Smooth muscle cell of the coronary artery (primary cell): ENCODE results near the gene CAST. TPM values are rescaled to one million over a fixed set of nuclear protein-coding genes. Genes with fewer than 3 reads are reported as not detected.

Experiments used
- total RNA-seq: library from RNA; depleted of rRNA; stranded (reverse); fragments of >200 nt; gene quantifications from 2 replicates; pipeline ENCODE4 v1.2.3, GENCODE V29; 2014; ENCODE audit warnings: low replicate concordance

Gene CAST, protein sequence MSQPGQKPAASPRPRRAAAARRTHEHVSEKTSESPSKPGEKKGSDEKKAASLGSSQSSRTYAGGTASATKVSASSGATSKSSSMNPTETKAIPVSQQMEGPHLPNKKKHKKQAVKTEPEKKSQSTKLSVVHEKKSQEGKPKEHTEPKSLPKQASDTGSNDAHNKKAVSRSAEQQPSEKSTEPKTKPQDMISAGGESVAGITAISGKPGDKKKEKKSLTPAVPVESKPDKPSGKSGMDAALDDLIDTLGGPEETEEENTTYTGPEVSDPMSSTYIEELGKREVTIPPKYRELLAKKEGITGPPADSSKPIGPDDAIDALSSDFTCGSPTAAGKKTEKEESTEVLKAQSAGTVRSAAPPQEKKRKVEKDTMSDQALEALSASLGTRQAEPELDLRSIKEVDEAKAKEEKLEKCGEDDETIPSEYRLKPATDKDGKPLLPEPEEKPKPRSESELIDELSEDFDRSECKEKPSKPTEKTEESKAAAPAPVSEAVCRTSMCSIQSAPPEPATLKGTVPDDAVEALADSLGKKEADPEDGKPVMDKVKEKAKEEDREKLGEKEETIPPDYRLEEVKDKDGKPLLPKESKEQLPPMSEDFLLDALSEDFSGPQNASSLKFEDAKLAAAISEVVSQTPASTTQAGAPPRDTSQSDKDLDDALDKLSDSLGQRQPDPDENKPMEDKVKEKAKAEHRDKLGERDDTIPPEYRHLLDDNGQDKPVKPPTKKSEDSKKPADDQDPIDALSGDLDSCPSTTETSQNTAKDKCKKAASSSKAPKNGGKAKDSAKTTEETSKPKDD
- 50.7 and 177 TPM in 2 replicates for total RNA-seq

DNA sequence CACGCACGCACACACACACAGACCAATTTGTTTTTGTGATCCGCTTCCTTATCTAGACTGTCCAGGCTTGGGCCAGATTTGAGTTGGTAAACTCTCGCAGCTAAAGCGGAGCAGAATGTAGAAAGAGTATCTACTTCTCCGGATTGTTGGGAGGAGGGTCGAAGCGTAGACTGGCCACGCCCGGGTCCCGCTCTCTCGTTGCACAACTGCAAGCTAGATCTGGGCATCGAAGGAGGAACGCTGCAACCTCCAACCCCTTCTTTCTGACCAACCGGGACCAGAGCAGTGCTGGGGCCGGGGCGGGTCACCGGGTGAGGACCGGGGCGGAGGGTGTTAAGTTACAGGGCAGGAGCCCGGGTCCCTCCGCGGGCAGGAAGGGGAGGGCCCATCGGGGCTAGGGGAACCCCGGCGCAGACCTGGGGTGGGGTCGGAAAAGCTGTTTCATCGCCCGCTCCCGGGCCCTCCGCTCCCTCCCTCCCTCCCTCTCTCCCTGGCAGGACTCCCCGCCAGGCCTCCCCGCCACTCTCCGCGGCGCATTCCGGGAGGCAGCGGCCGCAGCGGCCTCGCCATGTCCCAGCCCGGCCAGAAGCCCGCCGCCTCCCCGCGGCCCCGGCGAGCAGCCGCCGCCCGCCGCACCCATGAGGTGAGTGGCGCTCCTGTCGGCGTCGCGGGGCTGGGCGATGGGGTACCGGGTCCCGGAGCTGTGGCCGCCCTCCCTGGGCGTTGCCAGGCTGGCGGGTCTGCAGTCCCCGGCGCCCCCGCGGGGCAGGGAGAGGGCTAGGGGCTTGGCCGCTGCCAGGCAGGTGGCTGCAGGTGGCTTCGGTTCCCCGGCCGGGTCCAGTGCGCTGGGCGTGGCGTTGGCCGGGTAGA is at the start of gene CAST:
Gene CAST (plus strand): TSS at position 522 of the 870 bp plus-strand sequence. CDS start 47 bp downstream, at position 569.

Other genes with a start within 250 kb of the CAST start
- gene PCSK1, start 229.1 kb upstream of the CAST start, total RNA-seq, result under 0.01 and 1.6 TPM in 2 replicates
- gene ERAP1, start 145.6 kb downstream of the CAST start, total RNA-seq, result 13.8 and 27.5 TPM in 2 replicates
- 21.2 and 30.7 TPM in 2 replicates for gene ERAP2, start 214.1 kb downstream of the CAST start, total RNA-seq